Measurements from ENCODE around the gene RHBDL3.
A peak's percentile ranks its signal among the peaks of the same experiment; 100 is the strongest.
"Not testable (repeated sequence)": the region's sequence is repeated elsewhere in the genome, so short reads cannot be mapped to it uniquely, and the experiment has no call there.

The RHBDL3 gene

GRCh38 chr17:32323811-32324491, 58.3 kb downstream of the RHBDL3 start:
- DNase-seq (ENCODE audit: low spot score), result peak; percentile 31

DNA sequence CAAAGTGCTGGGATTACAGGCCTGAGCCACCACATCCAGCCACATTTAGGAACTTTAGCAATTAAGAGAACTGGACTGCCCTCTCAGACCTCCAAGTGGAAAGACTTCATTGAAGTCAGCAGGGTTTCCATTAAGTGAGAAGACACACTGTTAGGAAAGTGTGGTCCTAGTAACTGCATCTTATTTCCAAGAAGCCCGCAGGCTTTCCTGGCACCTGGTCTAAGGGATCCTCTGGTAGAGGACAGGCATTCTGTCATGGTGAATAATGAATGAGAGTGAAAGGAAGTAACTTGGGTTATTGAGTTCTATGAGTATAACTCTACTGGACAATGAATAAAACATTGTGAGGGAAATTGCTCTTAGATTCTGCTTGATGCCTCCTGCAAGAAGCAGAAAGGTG, 62.3 kb downstream of the RHBDL3 start:
- DNase-seq (ENCODE audit: low spot score), result no peak

DNA sequence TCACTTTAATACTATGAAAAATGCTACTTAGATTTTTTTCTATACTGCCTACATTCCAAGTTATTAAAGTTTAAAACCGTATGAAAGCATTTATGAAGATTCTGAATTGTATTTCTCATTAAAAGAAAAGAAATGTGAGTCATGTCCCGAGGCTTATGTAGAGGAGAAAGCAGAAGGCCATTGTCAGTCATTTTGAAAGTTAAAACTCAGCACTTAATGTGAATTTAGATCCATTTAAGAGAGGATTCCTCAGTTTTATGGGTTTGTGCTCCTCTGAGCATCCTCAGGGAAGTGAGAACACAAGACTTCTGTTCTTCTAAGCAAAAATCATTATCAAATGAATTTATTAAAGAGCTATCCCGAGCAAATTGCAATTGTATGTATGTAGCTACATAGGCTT, 64.5 kb downstream of the RHBDL3 start:
- no peak for DNase-seq (ENCODE audit: low spot score)

- no peak for DNase-seq (ENCODE audit: low spot score)
These were observed 65.8 kb downstream of the RHBDL3 start for GRCh38 chr17:32331243-32332040.

DNA sequence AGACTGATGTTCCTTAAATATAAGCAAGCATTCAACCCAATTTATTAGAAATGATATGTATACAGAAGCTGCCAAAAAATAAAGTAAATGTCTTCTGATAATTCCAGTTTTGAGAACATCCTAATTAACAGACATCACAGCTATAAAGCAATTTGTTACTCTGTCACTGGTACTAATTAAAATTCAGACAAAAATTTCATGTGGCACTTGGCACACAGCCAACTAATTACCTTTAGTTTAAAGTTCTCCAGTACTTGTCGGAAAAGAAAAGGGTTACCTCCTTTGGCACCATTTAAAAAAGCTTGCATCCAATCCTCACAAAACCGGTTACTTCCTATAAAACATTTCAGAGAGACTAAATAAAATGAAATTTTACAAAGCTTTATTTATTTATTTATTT, 67.6 kb downstream of the RHBDL3 start:
- no peak for DNase-seq (ENCODE audit: low spot score)

GRCh38 chr17:32335046-32335445, 69.4 kb downstream of the RHBDL3 start:
- DNase-seq (ENCODE audit: low spot score), result no peak

DNA sequence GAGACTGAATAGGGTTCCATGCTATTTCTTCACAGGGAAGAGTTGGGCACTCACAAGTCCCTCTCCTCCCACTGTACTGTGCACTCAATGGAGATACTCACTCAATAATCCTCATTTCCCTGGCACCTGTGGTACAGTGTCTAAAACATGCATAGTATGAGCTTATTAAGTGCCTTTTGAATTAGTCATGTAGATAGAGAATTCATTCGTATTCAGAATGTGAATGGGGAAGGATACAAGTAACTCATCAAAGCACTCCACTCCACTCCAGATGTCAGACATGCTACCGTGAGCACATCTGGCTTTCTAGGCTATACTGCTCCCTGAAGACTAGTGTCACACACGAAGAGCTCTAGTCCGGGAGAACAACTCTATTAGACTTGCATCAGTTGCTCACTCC, 70.1 kb downstream of the RHBDL3 start:
- no peak for DNase-seq (ENCODE audit: low spot score)

DNA sequence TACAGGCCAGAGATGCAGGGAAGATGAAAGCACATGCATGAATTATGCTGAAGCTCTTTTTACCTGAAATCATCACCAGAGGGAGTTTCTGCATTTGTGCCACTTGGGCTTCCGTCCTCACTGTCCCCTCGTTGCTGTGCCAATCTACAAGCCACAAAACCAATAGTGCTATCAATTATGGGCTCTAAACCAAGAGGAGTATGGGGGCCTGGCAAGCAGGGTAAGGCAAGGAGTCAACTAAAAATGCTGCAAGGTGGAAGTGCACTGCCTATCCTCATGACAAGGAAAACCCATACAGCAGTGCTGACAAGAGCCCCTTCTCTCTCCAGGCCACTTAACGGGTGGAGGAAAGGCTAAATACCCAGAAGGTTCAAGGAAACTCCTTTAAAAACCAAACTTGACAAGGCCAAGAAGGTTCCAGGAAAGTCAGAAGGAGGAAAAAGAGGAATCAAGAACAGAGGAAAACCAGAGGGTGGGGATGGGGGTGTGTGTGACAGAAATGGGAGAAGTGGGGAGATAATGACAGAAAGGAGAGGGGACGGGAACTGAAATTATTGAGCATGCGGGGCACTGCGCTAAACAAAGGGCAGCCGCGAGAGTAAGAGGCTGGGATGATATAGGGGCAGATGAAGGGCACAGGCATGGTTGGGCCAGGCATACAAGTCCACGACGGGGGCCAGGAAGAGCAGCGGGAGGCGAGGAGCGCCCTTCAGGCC, 75.7 kb downstream of the RHBDL3 start:
- DNase-seq (ENCODE audit: low spot score), result peak; percentile 55

GRCh38 chr17:32341857-32342602, 76.4 kb downstream of the RHBDL3 start, which contains the start of gene C17orf75:
TSS of gene C17orf75 (minus strand) at chr17:32342173. CDS start at chr17:32342139, 34 bp downstream.
- DNase-seq (ENCODE audit: low spot score), result peak; percentile 68

DNA sequence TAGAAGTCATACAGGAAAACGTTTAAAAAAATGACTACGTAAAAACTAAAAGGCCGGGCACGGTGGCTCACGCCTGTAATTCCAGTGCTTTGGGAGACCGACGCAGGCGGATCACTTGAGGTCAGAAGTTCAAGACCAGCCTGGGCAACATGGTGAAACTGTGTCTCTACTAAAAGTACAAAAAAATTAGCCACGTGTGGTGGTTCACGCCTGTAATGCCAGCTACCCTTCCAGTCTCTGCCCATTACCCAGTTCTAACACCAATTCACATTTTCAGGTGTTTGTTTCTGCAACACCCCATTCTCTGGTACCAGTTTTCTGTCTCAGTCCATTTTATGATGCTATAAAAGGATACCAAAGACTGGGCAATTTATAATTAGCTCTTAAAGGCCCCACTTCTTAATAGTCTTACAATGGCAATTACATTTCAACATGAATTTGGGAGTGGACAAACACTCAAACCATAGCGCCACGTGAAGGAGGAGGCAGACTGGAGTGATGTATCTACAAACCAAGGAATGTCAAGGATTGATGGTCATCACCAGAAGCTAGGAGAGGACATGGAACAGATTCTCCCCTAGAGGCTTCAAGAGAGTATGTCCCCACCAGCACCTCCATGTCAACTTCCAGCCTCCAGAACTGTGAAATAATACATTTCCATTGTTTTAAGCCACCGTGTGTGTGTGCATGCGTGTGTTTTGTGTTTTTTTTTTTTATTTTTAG, 77.1 kb downstream of the RHBDL3 start:
- DNase-seq (ENCODE audit: low spot score), result no peak

DNA sequence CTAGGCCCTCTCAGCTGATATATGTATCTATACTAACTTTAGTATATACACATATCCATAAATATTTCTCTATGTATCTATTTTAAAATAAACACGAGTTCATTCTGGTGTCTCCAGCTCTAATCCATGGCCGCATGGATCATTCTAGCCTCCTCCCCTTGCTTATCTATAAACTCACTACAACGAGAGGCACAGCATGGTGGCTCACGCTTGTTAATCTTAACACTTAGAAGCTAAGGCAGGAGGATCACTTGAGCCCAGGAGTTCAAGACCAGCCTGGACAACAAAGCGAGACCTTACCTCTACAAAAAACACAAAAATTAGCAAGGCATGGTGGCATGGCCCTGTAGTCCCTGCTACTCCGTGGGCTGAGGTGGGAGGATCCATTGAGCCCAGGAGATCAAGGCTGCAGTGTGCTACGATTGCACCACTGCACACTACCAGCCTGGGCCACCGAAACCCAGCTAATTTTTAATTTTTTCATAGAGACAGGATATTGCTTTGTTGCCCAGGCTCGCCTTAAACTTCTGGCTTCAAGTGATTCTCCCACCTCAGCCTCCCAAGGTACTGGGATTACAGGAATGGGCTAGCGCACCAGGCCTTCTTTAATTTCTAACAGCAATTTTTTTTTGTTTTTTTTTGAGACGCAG, 80.4 kb downstream of the RHBDL3 start:
- no peak for DNase-seq (ENCODE audit: low spot score)

- no peak for DNase-seq (ENCODE audit: low spot score)
These were observed 82.8 kb downstream of the RHBDL3 start for GRCh38 chr17:32348483-32348800.

GRCh38 chr17:32349503-32349853, 83.8 kb downstream of the RHBDL3 start:
- DNase-seq (ENCODE audit: low spot score), result no peak

DNA sequence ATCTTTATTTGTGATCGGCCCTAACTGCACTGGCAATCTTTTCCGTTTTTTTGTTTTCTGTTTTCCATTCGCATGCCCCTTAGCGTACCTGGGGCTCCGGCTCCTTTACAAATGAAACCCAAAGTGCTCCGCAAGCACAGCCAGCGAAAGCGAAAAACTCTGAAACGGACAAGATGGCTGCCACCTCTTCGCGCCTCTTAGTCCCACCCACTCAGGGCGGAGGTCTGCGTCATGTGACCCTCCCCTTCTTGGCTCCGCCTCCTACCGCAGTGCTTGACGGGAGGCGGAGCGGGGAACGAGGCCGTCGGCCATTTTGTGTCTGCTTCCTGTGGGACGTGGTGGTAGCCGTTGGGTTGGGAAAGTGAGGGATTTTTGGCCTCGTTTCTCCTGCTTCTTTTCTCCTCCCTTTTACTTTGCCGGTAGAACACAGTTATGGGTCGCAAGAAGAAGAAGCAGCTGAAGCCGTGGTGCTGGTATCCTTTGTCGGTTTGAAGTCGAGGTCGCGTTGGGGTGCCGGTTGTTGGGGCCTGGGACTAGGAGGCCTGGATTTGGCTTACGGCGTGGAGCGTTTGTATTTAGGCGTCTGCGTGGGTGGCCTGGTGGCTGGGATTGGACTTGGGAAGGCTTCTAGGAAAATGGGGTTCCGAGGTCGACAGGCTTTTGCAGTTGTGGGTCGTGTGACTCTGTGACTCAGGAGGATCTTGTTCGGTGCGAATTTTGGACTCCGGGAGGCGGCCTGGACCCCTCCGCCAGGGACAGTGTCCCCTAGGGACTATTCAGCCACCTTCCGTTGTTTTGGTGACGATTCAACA, 84.4 kb downstream of the RHBDL3 start, which contains the start of gene ZNF207:
TSS of gene ZNF207 (plus strand) at position 304 of the 812 bp plus-strand sequence. CDS start at position 433, 129 bp downstream.
- peak; percentile 94 for DNase-seq (ENCODE audit: low spot score)

DNA sequence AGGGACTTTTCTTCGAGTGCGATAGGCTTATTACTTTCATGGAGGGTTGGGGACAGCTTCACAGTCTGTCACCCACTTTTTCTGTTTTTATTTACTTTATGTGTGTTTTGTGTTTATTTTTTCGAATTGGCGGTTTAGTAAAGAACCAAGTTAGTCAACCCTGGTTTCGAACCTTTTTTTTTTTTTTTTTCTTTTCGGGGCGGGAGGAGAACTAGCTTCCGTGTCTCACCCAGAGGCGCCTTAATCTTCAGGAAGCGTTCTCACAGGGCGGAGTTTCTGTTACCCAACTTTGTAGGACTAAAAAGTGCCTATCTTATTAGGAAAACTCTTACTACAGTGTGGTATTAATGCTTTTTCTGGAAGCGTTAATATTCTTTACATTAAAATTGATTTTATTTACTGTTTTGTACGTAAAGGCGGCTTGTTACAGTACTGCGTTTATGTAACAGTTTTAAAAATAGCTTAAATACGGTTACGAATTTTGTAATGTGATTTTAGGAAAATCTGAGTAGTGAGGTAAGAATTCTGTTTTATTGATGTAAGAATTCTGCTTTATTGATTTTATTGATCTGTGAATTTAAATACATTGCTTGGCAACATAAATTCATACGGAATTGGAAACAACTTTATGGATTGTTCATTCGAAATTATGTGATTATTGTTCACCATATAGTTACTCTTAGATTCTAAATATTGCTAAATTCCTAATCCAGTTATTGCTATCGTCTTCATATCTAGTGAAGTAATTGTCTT, 85.2 kb downstream of the RHBDL3 start:
- DNase-seq (ENCODE audit: low spot score), result peak; percentile 49

DNA sequence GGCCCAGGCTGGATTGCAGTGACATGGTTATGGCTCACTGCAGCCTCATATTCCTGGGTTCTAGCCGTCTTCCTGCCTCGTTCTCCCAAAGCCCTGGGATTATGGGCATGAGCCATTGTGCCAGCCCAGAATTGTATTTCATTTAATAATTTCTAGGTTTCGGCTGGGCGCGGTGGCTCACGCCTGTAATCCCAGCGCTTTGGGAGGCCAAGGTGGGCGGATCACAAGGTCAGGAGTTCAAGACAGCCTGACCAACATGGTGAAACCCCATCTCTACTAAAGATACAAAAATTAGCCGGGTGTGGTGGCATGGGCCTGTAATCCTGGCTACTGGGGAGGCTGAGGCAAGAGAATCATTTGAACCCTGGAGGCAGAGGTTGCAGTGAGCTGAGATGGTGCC, 87.1 kb downstream of the RHBDL3 start:
- DNase-seq (ENCODE audit: low spot score), result not testable (repeated sequence)

- no peak for DNase-seq (ENCODE audit: low spot score)
These were observed 90.2 kb downstream of the RHBDL3 start for GRCh38 chr17:32355649-32356377.

DNA sequence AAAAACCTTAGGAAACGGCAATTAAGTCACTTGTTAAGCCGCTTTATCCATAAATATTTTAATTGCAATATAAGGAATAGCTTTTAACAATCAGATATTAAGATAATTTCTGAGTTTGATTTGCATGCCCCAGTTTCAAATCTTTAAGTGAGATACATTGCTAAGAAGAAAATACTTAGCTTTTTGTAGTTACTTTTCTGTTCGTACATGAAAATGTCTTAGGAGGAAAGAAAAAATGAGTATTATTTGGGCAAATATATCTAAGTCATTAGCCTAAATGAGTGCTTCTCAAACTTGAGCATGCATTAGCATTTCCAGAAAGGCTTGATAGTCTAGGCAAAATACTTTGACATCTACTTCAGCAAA, 90.7 kb downstream of the RHBDL3 start:
- no peak for DNase-seq (ENCODE audit: low spot score)

- DNase-seq (ENCODE audit: low spot score), result no peak
These were observed 91.1 kb downstream of the RHBDL3 start for GRCh38 chr17:32356750-32357149.
